ENCODE results near the gene BCL2. TPM values are rescaled to one million over a fixed set of nuclear protein-coding genes. Genes with fewer than 3 reads are reported as not detected.

The BCL2 gene
- total and polyA plus RNA-seq, 9 of the 15 experiments (the other 6 are each of a cell fraction or from before 2014, with no cell fraction given), result 0.10 to 1.1 (median 0.65) TPM

DNA sequence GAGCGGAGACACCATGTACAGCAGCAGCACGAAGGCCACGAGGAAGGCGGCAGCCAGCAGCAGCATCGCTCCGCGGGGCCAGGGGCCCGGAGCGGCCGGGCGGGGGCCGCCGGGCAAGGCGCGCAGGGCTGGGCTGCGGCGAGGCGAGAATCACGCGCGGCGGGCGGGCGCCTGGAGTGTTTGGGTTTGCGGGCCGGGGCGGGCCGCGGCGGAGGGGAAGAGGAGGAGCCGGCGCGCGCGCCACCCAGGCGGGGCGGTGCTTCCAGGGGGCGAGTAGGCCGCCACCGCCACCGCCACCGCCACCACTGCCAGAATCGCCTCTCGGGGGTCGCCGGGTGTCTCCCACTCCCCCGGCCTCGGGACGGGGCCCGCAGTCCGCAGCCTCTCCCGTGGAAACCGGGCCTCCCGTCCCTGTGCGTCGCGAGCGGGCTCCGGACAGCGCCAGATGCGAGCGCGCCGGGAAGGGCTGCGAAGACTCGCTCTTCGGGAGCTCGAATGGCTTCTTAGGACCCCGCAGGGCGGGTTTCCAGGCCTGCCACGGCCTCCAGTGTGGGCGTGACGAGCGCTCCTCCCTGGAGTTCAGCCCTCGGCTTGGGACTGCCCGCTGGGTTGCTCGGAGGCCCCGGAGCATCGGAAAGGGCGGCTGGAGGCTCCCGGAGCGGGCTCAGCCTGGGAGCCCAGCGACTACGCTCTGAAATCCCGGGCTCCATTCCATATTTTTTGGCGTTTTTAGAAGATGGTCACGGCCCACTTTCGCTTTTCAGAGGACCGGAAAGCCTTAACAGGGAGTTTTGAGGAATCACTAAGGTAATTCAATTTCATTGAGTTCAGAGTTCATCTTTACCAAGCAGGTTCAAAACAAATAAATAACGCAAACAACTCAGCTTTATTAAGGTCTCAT lies 47.7 kb upstream of the BCL2 start, which contains the start of gene KDSR (continued):
- TF ChIP-seq, protein P1, sequence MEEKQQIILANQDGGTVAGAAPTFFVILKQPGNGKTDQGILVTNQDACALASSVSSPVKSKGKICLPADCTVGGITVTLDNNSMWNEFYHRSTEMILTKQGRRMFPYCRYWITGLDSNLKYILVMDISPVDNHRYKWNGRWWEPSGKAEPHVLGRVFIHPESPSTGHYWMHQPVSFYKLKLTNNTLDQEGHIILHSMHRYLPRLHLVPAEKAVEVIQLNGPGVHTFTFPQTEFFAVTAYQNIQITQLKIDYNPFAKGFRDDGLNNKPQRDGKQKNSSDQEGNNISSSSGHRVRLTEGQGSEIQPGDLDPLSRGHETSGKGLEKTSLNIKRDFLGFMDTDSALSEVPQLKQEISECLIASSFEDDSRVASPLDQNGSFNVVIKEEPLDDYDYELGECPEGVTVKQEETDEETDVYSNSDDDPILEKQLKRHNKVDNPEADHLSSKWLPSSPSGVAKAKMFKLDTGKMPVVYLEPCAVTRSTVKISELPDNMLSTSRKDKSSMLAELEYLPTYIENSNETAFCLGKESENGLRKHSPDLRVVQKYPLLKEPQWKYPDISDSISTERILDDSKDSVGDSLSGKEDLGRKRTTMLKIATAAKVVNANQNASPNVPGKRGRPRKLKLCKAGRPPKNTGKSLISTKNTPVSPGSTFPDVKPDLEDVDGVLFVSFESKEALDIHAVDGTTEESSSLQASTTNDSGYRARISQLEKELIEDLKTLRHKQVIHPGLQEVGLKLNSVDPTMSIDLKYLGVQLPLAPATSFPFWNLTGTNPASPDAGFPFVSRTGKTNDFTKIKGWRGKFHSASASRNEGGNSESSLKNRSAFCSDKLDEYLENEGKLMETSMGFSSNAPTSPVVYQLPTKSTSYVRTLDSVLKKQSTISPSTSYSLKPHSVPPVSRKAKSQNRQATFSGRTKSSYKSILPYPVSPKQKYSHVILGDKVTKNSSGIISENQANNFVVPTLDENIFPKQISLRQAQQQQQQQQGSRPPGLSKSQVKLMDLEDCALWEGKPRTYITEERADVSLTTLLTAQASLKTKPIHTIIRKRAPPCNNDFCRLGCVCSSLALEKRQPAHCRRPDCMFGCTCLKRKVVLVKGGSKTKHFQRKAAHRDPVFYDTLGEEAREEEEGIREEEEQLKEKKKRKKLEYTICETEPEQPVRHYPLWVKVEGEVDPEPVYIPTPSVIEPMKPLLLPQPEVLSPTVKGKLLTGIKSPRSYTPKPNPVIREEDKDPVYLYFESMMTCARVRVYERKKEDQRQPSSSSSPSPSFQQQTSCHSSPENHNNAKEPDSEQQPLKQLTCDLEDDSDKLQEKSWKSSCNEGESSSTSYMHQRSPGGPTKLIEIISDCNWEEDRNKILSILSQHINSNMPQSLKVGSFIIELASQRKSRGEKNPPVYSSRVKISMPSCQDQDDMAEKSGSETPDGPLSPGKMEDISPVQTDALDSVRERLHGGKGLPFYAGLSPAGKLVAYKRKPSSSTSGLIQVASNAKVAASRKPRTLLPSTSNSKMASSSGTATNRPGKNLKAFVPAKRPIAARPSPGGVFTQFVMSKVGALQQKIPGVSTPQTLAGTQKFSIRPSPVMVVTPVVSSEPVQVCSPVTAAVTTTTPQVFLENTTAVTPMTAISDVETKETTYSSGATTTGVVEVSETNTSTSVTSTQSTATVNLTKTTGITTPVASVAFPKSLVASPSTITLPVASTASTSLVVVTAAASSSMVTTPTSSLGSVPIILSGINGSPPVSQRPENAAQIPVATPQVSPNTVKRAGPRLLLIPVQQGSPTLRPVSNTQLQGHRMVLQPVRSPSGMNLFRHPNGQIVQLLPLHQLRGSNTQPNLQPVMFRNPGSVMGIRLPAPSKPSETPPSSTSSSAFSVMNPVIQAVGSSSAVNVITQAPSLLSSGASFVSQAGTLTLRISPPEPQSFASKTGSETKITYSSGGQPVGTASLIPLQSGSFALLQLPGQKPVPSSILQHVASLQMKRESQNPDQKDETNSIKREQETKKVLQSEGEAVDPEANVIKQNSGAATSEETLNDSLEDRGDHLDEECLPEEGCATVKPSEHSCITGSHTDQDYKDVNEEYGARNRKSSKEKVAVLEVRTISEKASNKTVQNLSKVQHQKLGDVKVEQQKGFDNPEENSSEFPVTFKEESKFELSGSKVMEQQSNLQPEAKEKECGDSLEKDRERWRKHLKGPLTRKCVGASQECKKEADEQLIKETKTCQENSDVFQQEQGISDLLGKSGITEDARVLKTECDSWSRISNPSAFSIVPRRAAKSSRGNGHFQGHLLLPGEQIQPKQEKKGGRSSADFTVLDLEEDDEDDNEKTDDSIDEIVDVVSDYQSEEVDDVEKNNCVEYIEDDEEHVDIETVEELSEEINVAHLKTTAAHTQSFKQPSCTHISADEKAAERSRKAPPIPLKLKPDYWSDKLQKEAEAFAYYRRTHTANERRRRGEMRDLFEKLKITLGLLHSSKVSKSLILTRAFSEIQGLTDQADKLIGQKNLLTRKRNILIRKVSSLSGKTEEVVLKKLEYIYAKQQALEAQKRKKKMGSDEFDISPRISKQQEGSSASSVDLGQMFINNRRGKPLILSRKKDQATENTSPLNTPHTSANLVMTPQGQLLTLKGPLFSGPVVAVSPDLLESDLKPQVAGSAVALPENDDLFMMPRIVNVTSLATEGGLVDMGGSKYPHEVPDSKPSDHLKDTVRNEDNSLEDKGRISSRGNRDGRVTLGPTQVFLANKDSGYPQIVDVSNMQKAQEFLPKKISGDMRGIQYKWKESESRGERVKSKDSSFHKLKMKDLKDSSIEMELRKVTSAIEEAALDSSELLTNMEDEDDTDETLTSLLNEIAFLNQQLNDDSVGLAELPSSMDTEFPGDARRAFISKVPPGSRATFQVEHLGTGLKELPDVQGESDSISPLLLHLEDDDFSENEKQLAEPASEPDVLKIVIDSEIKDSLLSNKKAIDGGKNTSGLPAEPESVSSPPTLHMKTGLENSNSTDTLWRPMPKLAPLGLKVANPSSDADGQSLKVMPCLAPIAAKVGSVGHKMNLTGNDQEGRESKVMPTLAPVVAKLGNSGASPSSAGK (IDR thresholded peaks at IDR 0.05), result peak; percentile 64
- TF ChIP-seq, protein P2, sequence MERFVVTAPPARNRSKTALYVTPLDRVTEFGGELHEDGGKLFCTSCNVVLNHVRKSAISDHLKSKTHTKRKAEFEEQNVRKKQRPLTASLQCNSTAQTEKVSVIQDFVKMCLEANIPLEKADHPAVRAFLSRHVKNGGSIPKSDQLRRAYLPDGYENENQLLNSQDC (CRISPR knock-in tag; IDR thresholded peaks at IDR 0.05), result no peak
- no peak for TF ChIP-seq BRCA1 (IDR thresholded peaks at IDR 0.05)
- no peak for TF ChIP-seq BRCA1 (CRISPR knock-in tag; IDR thresholded peaks at IDR 0.05)
- TF ChIP-seq ETV1 (tag; conservative IDR thresholded peaks at IDR 0.05; ENCODE audit: low read depth), result peak; percentile 66
- no peak for TF ChIP-seq ZFPM2 (CRISPR knock-in tag; IDR thresholded peaks at IDR 0.05)
- peak; percentile 92; the same call in 1 of the 2 replicates for TF ChIP-seq XRCC5 (IDR thresholded peaks at IDR 0.05; ENCODE audit: low read depth, low read length)
- peak; percentile 64 for TF ChIP-seq TAF1 (IDR thresholded peaks at IDR 0.05; ENCODE audit: control insufficient read depth, extremely low read depth, insufficient read depth, low read length, severe bottlenecking)
- TF ChIP-seq TAF7 (tag; IDR thresholded peaks at IDR 0.05), result peak; percentile 26; the same call in 1 of the 2 replicates
- TF ChIP-seq SMARCA4 (IDR thresholded peaks at IDR 0.05), result 0 out of 2 replicates have a peak, but pooled peaks have one; percentile 9
- TF ChIP-seq CBX8 (IDR thresholded peaks at IDR 0.05; ENCODE audit: borderline replicate concordance, extremely low read depth, low read depth, low read length, poor library complexity, severe bottlenecking), result no peak
- TF ChIP-seq, protein P3, sequence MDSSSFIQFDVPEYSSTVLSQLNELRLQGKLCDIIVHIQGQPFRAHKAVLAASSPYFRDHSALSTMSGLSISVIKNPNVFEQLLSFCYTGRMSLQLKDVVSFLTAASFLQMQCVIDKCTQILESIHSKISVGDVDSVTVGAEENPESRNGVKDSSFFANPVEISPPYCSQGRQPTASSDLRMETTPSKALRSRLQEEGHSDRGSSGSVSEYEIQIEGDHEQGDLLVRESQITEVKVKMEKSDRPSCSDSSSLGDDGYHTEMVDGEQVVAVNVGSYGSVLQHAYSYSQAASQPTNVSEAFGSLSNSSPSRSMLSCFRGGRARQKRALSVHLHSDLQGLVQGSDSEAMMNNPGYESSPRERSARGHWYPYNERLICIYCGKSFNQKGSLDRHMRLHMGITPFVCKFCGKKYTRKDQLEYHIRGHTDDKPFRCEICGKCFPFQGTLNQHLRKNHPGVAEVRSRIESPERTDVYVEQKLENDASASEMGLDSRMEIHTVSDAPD (CRISPR knock-in tag; IDR thresholded peaks at IDR 0.05), result no peak
- TF ChIP-seq MAZ (CRISPR knock-in tag; conservative IDR thresholded peaks at IDR 0.05 in 1 of 2, IDR thresholded peaks at IDR 0.05 in 1 of 2), result peak; percentile 31 to 69; a peak in 3 of 4 replicates

Data from K562 (cell line).